Erythroblast (primary cell): Measurements from ENCODE around the gene SDK2.

ENCODE experiments used
- DNase-seq, 2 experiments: peaks; one replicate each; lab custom pipeline; 2025; lab: John Stamatoyannopoulos, UW
- GATA1 ChIP-seq: IDR thresholded peaks from 2 replicates; pipeline ENCODE4 v1.6.1; 2011; ENCODE audit warnings: low read depth, mild to moderate bottlenecking, control low read depth, low read length, moderate library complexity
- POLR2A ChIP-seq: IDR thresholded peaks from 2 replicates; pipeline ENCODE4 v1.6.1; 2011; ENCODE audit warnings: mild to moderate bottlenecking, low read length

The SDK2 gene

DNA sequence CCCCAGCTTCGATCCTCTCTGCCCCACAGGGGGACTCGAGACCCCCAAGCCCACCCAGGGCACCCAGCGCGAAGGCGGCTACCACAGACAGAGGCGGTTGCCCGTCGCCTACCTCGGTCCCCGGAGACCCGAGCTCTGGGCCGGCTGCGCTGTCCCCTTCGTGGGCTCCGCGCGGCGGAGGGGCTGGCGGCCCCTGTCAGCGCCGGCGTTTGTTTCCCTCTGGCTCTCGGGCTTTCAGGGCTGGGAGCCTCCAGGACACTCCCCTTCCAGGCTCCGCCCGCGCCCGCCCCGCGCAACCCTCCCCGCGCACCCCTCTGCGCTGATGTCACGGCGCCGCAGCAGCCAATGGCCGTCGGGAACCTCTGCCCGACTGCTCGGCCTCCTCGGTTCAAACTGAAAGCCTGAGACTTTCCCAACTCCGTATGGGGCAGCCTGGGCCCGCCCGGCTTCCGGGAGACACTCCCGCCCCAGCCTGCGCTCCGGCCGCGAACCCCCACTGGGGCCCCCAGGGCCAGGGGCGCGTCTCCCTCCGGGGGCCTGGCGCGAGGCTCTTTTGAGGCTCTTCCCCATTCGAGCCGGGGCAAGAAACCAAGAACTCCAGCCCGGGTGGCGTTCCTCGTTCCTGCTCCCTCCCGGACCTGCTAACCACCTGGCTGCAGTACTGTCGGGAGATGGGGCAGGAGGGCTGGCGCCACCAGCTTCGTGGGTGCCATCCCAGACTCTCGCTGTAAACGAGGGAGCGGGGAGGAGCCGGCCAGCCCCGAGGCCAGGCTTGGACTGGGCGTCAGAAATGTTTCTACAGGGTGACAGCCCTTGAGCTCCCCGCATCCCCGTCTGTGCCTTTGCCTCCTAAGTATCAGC is 332.2 kb downstream of the SDK2 start, which contains the start of gene CDC42EP4:
CDC42EP4 (minus strand) TSS at position 221 of the 861 bp plus-strand sequence. CDS start 25,501 bp downstream, outside the sequence.
- DNase-seq, result peak; percentile 93 to 96
- TF ChIP-seq GATA1 (no peak), POLR2A (peak; percentile 74)

DNA sequence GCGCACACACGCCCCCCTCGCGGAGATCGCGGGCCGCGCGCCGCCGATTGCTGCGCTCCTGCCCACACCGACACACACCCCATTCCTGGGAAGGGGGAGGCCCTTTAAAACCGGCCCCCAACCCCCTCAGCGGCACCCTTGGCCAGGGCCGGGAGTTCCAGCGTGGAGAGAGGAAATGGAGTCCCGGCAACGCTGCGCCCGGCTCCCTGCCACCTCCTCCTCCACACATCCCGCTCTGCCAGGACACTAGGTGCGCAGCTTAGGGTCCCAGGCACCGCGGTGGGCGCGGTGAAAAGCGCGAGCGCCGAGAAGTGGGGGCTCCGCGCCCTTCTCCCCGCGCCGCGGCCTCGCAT is 332.8 kb downstream of the SDK2 start:
- TF ChIP-seq POLR2A (no peak), GATA1 (no peak)
- no peak for DNase-seq

DNA sequence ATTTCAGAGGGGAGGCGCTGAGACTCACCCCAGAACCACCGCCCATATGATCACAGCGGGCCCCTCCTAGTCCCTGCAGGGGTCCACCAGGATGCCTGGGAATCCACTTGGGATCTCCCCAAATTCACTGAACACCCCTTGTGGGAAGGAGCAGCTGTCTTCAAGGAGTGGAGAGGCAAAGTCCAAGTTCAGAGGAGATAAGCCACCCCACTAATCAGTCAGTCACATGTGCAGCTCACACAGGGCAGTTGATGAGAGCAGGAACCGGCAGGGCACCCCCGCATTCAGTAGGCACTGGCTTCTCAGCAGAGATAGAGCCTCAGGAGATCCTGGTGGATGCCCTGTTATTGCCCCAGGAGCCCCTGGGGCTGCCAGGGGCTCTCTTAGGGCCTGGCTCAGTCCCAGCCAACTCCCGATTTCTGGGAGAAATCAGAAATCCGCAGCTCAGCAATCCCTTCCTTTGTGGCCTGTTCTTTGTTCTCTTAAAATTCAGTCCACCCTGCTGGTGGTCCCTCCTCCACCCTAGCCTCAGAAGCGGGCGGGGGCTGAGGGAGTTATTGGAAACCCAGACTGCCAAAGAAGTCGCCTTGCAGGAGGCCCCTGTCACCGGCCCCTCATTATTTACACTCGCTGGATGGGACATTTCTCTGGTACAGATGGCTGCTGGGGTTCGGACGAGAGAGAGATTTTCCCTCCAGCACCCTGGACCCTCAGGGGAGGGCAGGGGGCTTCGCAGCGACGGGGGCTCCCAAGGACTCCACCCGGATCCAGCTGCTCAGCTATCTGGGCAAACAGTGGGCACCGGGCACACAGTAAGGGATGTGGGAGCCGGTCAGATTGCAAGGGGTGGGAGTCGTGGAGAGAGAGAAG is 334.3 kb downstream of the SDK2 start:
- peak; percentile 38 for TF ChIP-seq GATA1
- TF ChIP-seq POLR2A, result peak; percentile 76
- DNase-seq, result peak; percentile 87 to 92

DNA sequence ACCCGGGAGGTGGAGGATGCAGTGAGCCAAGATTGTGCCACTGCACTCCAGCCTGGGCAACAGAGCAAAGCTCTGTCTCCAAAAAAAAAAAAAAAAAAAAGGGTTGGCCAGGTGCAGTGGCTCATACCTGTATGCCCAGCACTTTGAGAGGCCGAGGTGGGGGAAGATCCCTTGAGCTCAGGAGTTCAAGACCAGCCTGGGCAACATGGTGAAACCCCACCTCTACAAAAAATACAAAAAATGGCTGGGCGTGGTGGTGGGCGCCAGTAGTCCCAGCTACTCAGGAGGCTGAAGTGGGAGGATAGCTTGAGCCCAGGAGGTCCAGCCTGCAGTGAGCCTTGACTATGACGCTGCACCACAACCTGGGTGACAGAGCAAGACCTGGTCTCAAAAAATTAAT is 335.3 kb downstream of the SDK2 start:
- peak; percentile 24 to 39 for DNase-seq

DNA sequence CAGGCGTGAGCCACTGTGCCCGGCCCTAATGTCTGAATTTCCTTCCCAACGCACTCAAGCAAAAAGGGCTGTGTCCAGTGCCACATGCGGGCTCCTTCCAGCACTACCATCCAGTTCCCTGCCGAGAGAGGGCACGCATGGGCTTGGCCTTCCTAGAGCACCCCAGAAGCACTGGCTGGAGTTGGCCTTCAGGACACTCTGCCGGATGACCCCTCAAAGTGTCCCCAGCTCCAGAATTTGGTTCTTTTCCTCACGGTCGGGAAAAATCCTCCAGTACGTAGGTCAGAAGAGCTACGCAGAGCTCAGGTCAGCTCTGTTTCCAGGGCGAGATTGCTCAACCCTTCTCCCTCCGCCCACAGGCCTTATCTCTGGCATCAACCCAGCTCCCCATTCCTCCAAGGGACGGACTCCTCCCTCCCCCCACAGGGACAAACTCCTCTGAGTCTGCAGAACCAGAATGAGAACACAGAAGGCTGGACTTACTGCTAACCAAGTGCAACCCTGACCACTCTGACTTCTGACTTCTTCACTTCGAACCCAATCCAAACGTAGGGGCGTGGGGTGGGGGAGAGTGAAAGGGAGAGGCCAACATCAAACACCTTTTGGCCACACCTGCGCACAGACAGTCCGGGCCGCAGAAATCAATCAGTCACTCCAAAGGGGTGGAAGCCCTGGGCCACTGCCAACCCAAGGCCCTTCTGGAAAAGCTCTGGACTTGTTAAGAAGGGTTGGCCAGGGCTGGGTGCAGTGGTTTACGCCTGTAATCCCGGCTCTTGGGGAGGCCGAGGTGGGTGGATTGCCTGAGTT is 336.0 kb downstream of the SDK2 start:
- peak; percentile 88 to 92 for DNase-seq
- TF ChIP-seq GATA1 (peak; percentile 32), POLR2A (no peak)

DNA sequence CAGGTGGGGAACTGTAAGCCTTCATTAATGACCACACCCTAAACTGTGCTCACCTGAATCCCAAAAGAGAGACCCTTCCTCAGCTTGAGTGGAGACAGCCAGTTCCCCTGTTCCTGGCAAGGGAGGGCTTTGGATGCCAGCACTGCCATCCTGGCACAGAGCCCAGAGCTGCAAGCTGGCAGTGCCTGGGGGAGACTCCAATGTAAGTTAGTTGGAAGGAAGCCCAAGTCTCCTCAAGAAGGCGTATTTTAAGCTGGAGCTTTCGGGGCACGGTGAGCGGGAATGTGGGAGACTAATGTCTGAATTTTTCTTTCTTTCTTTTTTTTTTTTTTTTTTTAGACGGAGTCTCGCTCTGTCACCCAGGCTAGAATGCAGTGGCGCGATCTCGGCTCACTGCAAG is 337.1 kb downstream of the SDK2 start:
- DNase-seq, result no peak
- TF ChIP-seq POLR2A, result no peak
- TF ChIP-seq GATA1, result no peak

DNA sequence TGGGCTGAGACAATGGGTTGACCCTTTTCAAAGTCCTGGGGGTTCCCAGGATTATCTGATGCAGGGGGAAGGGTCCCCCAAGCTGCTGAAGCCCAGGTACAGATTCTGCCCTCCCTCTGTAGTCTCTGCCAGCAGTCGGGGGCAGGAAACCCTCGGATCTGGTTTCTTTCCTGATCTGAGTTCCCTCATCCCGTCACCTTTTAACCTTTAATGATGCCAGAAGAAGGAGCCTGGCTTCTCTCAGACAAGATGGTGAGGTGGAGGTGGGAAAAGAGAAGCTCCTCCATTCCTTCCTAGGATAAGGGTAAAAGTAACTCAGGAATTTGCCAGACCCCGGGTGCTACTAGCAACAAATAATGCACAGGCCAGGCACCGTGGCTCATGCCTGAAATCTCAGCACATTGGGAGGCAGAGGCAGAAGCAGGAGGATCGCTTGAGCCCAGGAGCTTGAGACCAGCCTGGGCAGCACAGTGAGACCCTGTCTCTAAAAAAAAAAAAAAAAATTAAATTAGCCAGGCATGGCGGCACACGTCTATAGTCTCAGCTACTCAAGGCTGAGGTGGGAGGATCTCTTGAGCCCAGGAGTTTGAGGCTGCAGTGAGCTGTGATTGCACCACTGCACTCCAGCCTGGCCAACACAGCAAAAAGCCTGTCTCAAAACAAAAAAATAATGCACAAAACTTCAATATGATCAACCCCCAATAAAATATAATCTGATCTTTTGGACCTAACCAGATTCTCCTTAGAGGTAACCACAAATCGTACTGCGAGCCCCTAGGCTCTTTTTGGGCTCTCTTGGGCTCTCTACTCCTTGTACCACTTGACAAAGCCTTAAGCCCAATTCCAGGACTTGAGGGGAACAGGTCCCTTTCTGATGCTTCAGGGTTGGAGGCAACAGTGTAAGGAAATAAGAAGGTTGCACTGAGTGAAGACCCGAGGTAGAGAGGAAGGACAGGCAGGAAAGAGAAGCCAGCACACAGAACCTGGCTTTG is 338.1 kb downstream of the SDK2 start:
- DNase-seq, result no peak
- TF ChIP-seq GATA1, result no peak
- TF ChIP-seq POLR2A, result no peak

DNA sequence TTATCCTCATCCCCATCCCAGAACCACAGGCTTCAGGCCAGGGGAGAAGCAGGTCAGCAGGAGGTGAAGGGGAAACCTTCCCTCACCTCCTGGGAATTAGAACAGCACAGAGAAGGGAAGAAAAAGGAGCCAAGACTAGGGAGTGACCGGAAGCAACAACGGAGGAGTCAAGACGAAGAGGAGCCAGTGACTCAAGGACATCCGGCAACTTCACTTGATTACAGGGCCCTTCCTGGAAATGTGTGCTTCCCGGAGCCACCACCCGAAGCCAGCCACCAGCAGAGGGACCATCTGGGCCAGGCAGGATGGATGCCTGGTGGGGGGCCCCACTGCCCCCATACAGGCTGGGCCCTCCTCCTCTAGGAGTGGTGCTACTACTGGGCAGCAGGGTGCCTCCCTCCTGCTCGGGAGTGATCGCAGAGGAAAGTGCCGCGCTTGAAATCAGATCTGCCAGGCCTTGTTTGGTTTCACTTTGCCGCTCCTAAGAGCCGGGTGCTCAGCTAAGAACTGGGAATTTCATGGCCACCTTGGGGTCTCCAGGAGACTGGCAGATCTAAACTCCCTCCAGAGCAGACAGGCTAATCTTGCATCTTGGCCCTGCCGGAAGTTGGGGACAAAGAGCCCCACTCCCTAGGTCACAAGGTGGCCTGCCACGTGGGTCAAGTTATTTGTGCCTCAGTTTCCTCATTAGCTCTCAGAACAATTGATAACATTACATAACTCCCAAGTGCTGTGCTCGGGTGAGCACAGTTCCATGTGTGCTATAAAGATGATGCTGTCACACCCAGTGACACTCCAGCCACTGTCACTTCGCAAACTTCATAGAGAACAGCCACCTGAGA is 339.1 kb downstream of the SDK2 start:
- TF ChIP-seq POLR2A, result no peak
- no peak for TF ChIP-seq GATA1
- peak; percentile 79 to 82 for DNase-seq

DNA sequence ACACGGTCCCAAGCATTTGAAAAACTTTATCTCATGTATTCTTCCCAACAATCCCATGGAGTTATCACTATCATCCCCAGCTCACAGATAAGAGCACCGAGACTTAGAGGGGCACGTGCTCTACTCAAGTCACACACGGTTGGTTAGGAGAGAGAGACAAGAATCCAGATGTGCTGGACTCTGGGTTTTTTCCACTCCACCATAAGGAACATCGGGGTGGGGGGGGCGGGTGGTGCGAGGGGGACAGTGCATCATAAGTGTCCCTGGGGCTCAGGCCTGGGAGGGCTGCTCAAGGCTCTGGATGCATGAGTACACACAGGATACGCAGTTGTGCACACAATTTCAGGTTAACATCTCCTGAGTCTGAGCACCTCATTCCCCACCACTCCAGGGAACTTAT is 339.8 kb downstream of the SDK2 start:
- DNase-seq, result no peak
- no peak for TF ChIP-seq POLR2A
- no peak for TF ChIP-seq GATA1

DNA sequence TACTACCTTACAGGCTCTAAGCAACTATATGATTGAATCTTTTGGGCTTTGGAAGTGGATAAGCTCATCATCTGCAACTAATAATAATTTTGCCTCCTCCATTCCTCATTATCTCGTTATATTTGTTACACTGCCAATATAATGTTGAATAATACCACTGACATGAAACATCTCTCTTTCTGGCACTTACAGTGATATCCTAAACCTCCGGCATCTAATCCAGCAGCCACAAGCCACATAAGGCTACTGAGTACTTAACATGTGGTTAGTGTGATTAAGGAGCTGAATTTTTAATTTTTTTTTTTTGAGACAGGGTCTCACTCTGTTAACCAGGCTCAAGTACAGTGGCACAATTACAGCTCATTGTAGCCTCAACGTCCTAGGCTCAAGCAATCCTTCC is 342.1 kb downstream of the SDK2 start:
- TF ChIP-seq GATA1 (no peak), POLR2A (no peak)
- DNase-seq, result peak in 1 of 2 experiments; percentile 16

DNA sequence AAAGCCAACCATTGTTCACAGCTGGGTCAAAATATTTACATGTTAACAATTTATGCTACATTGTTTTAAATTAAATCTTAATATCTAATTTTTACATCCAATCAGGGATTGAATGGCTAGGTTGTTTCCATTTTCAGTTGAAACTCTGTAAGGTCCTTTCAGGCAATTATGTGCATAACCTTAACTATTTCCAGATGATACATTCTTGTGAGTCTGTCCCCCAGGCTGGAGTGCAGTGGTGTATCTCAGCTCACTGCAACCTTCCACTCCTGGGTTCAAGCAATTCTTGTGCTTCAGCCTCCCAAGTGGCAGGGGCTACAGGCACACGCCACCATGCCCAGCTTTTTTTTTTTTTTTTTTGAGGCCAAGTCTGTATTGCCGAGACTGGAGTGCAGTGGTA is 342.9 kb downstream of the SDK2 start:
- no peak for DNase-seq
- TF ChIP-seq POLR2A (no peak), GATA1 (no peak)
